GM23338 (cell line): ENCODE results near the gene CACNA1C.

Source experiments
- EZH2 ChIP-seq: fragments of 200-600 bp; sonication (generic); IDR thresholded peaks from one replicate; pipeline ENCODE4 v1.8.0; 2017; ENCODE audit warnings: antibody characterized with exemption, mild to moderate bottlenecking, low read depth; ENCODE audit not compliant: unreplicated experiment
- POLR2AphosphoS5 ChIP-seq: IDR thresholded peaks from 2 replicates; pipeline ENCODE4 v1.6.1; 2016; ENCODE audit warnings: antibody characterized with exemption, low read depth
- ZNF331 ChIP-seq: fragments of 250-450 bp; sonication (Bioruptor Pico); IDR thresholded peaks from 2 replicates; pipeline ENCODE4 v1.5.0; 2020; ENCODE audit warnings: low read depth, mild to moderate bottlenecking, moderate library complexity
- TF ChIP-seq, protein P1 (sequence below), 2 experiments: fragments of 200-600 bp in 1 of 2; sonication (generic) in 1 of 2; conservative IDR thresholded peaks; 2 replicates each; pipeline versions ENCODE4 v1.5.1 to v1.6.1; 2016 to 2017; ENCODE audit warnings: antibody characterized with exemption in 2 of 2, low read depth in 2 of 2, mild to moderate bottlenecking in 2 of 2, moderate library complexity in 1 of 2

DNA sequence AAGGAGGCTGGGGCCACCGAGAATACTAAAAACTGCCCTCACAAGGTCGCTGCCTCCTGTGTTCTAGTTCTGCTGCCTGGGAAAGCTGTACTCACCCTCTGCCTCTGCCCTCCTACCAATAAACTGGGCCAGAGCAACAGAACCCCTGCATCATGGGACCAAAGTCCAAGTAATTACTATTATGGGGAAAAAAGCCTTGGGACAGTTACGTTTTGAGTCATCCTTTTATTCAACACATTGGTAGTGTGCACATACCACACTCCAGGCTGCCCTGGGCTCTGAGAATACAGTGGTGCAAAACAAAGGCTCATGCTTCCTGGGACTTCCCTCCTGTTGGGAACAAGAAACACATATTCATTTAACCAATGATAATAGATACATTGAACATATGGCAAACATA, 49.0 kb downstream of the CACNA1C start:
- no peak for TF ChIP-seq POLR2AphosphoS5
- TF ChIP-seq, protein P1, sequence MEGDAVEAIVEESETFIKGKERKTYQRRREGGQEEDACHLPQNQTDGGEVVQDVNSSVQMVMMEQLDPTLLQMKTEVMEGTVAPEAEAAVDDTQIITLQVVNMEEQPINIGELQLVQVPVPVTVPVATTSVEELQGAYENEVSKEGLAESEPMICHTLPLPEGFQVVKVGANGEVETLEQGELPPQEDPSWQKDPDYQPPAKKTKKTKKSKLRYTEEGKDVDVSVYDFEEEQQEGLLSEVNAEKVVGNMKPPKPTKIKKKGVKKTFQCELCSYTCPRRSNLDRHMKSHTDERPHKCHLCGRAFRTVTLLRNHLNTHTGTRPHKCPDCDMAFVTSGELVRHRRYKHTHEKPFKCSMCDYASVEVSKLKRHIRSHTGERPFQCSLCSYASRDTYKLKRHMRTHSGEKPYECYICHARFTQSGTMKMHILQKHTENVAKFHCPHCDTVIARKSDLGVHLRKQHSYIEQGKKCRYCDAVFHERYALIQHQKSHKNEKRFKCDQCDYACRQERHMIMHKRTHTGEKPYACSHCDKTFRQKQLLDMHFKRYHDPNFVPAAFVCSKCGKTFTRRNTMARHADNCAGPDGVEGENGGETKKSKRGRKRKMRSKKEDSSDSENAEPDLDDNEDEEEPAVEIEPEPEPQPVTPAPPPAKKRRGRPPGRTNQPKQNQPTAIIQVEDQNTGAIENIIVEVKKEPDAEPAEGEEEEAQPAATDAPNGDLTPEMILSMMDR (conservative IDR thresholded peaks at IDR 0.05; ENCODE audit: low read depth in 2 of 2): no peak
- no peak for TF ChIP-seq EZH2
- no peak for TF ChIP-seq ZNF331 (CRISPR knock-in tag)
